ENCODE measurements around the gene TMEM119. TPM values are rescaled to one million over a fixed set of nuclear protein-coding genes. Genes with fewer than 3 reads are reported as not detected.

The TMEM119 gene
- total RNA-seq, 2 donors from 2014 or later, result 7.2 to 8.8 TPM

DNA sequence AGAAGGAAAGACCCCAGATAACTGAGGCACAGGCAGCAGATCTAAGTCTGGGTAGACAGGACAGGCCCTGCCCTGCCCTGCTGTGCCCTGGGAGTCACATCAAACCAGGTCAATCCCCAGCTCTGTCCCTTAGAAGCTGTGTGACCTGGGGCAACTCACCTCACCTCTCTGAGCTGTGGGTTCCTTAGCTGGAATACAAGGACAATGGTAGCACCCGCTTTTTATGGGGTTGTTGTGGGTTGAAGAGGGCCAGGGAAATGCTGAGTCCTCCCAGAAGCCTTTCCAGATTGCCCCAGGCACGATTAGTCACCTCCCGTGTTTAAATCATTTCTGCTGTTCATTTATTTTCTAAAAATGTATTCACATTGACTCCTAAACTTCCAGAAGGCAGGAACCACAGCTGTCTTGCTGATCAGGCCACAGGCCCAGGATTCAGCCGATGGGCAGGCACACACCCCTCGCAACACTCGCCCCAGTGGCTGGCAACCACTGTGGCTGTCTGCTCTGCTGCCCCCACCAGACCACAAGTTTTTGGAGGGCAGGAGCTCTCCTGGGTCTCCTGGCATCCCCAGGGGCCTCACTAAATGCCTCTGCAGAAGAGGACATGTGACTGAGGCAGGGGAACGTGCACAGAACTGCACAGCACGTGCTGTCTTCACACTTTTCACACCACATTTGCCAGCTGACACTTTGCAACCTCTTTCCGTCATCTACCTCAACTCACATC is 32.8 kb upstream of the TMEM119 start:
- Histone ChIP-seq H3K4me3 (no peak overlapping the region), H3K36me3 (no peaks in the 10 kb centered on the region), H3K9me3 (no peaks in the 10 kb centered on the region), H3K27me3 (no peaks in the 10 kb centered on the region), H3K4me1 (no peaks in the 10 kb centered on the region), H3K27ac (peak overlapping the region; percentile 56), H3K9ac (ENCODE audit: low read depth in 2 of 2, low read length in 2 of 2) (peak overlapping the region; percentile 24 to 36)
- DNase-seq, result no peak
- intact Hi-C loops (cut with DNase I), result no loop called here
- TF ChIP-seq, protein P1, sequence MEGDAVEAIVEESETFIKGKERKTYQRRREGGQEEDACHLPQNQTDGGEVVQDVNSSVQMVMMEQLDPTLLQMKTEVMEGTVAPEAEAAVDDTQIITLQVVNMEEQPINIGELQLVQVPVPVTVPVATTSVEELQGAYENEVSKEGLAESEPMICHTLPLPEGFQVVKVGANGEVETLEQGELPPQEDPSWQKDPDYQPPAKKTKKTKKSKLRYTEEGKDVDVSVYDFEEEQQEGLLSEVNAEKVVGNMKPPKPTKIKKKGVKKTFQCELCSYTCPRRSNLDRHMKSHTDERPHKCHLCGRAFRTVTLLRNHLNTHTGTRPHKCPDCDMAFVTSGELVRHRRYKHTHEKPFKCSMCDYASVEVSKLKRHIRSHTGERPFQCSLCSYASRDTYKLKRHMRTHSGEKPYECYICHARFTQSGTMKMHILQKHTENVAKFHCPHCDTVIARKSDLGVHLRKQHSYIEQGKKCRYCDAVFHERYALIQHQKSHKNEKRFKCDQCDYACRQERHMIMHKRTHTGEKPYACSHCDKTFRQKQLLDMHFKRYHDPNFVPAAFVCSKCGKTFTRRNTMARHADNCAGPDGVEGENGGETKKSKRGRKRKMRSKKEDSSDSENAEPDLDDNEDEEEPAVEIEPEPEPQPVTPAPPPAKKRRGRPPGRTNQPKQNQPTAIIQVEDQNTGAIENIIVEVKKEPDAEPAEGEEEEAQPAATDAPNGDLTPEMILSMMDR (IDR thresholded peaks at IDR 0.05), result no peak

DNA sequence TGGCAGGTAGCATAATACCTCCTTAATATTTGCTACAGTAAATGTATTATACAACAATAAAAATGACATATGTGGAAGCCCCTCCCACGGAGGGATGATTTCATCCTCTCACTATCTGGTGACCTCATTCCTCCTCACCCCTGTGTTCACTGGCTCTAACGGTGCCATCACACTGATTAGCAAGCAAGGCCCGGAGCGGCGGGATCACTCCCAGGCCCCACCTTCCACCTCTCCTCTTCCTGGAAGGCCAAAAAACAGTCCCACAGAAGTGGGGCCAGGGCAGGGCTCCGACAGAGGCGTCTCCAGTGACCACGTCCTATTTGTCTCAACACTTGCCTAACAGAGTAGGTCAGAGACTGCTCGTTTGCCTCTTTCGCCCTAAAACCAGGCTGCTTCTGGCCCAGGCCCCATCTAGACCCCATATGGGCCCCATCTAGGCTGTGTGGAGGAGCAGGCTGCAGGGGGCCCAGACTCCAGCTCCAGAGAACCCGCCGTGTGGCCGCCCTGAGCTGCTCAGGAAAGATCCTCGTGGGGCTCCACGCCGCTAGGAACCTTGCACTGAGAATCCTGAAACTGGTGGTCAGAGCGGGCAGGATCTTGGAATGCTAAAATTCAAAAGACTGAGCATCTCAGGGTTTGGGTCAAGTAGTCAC is 32.1 kb upstream of the TMEM119 start:
- Histone ChIP-seq H3K27me3 (no peaks in the 10 kb centered on the region), H3K4me3 (no peak overlapping the region), H3K9me3 (no peaks in the 10 kb centered on the region), H3K27ac (peak overlapping the region; percentile 56), H3K9ac (ENCODE audit: low read depth in 2 of 2, low read length in 2 of 2) (peak overlapping the region; percentile 24 to 36), H3K36me3 (no peaks in the 10 kb centered on the region), H3K4me1 (no peaks in the 10 kb centered on the region)
- DNase-seq, result no peak
- intact Hi-C loops (cut with DNase I), result no loop called here
- TF ChIP-seq, protein P1 (IDR thresholded peaks at IDR 0.05), result no peak

DNA sequence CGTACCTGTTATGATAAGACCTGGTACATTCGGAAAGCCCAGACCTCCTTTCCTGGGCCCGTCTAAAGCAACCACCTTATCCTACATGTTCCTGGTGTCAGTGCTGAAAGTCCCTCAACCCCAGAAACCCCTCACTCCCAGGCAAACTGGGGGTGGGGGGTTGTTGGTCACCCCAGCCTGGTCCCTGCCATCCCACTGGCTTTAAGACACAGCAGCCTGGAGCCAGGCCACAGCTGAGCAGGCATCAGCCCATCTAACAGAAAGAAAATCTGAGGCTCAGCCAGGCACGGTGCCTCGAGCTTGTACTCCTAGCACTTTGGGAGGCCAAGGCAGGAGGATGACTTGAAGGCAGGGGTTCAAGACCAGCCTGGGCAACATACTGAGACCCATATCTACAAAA is 31.3 kb upstream of the TMEM119 start:
- Histone ChIP-seq H3K36me3 (no peaks in the 10 kb centered on the region), H3K27me3 (no peaks in the 10 kb centered on the region), H3K9ac (ENCODE audit: low read depth in 2 of 2, low read length in 2 of 2) (no peak overlapping the region), H3K4me3 (peak overlapping the region; percentile 11), H3K9me3 (no peaks in the 10 kb centered on the region), H3K27ac (peak overlapping the region; percentile 56), H3K4me1 (no peaks in the 10 kb centered on the region)
- TF ChIP-seq, protein P1 (IDR thresholded peaks at IDR 0.05), result no peak
- intact Hi-C loops (cut with DNase I), result no loop called here
- no peak for DNase-seq

DNA sequence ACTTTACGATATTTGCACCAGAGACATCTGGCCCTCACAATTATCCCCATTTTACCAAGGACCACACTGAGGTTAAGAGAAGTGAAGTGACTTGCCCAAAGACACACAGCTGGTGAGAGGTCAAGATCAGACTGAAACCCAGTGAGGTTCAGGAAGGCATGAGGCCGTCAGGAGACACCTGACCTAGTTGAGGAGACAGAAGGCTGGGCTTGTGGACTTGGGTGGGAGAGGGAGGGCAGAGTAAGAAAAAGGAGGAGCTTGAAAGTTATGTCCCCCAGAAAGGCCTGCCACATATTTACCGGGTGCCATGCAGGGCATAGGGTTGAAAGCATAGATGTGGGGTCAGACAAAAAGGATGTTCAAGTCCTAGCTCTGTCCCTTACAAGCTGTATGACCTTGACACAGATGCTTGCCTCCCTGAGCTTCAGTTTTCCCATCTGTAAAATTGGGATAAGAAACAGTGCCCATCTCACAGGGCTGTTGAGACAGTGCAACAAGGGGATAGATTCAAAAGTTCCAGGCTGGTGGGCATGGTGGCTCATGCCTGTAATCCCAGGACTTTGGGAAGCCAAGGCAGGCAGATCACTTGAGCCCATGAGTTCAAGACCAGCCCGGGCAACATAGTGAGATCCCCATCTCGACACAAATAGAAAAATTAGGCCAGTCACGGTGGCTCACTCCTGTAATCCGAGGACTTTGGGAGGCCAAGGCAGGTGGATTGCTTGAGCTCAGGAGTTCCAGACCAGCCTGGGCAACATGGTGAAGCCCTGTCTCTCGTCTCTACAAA is 29.4 kb upstream of the TMEM119 start:
- TF ChIP-seq, protein P1 (IDR thresholded peaks at IDR 0.05), result no peak
- no peak overlapping the region for H3K4me3 ChIP-seq
- H3K9ac ChIP-seq (ENCODE audit: low read depth in 2 of 2, low read length in 2 of 2), result no peak overlapping the region
- no peaks in the 10 kb centered on the region for H3K27me3 ChIP-seq
- intact Hi-C loops (cut with DNase I), result no loop called here
- H3K27ac ChIP-seq, result no peak overlapping the region
- H3K36me3 ChIP-seq, result no peaks in the 10 kb centered on the region
- H3K9me3 ChIP-seq, result no peaks in the 10 kb centered on the region
- DNase-seq, result no peak
- H3K4me1 ChIP-seq, result no peaks in the 10 kb centered on the region

DNA sequence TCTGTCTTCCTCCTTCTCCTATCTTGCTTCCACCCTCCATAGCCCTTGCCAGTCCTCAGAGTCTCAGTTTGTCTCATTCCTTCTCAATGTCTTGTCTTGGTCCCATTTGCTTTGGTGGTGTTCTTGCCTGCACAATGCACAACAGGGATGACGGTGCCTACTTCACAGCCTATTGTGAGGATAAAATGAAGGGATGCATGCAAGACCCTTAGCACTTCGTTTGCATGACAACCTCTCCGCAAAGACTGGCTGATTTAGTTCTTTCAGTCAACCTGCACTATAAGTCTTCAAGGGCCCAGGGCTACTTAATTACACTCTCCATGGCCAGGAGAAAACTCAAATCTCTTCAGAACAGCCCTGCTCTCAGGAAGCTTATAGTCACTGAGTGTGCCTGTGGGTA is 27.3 kb upstream of the TMEM119 start:
- no peak overlapping the region for H3K9ac ChIP-seq (ENCODE audit: low read depth in 2 of 2, low read length in 2 of 2)
- no peak for DNase-seq
- H3K4me3 ChIP-seq, result no peak overlapping the region
- no peaks in the 10 kb centered on the region for H3K4me1 ChIP-seq
- H3K27me3 ChIP-seq, result no peaks in the 10 kb centered on the region
- no peak overlapping the region for H3K27ac ChIP-seq
- TF ChIP-seq, protein P1 (IDR thresholded peaks at IDR 0.05), result no peak
- intact Hi-C loops (cut with DNase I), result no loop called here
- no peaks in the 10 kb centered on the region for H3K36me3 ChIP-seq
- H3K9me3 ChIP-seq, result no peaks in the 10 kb centered on the region
